Endothelial cell of hepatic sinusoid (primary cell): ENCODE measurements around the gene HIGD1B.
"Not testable (repeated sequence)": the region's sequence is repeated elsewhere in the genome, so short reads cannot be mapped to it uniquely, and the experiment has no call there.

Source experiments
- in situ Hi-C: cut with HindIII; loops from 2 replicates; pipeline ENCODE4 v1.10.0; 2017; ENCODE audit warnings: low sequenced_read_pairs

Gene HIGD1B

DNA sequence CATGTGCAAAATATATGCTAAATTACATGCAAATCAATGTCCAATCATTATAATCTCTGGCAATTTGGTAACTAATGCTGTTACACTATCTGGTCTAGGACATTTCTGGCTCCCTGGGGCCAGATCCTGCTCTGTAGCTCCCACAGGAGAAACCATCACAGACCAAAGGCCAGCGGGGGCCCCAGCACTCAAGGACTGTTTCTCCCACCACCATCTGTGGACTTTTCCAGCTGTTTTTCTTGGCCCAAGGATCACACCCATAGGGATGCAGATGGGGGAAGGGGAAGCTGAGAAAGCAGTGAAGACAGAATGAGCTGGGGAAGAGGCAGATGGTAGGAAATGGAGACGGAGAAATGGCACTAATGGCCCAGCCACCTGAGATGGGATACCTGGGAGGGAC, at the start of gene HIGD1B:
Gene HIGD1B, plus strand, starts transcription at position 298 of the 400 bp plus-strand sequence. CDS start 270 bp downstream, outside the sequence.
- in situ Hi-C loops, result no loop called here

DNA sequence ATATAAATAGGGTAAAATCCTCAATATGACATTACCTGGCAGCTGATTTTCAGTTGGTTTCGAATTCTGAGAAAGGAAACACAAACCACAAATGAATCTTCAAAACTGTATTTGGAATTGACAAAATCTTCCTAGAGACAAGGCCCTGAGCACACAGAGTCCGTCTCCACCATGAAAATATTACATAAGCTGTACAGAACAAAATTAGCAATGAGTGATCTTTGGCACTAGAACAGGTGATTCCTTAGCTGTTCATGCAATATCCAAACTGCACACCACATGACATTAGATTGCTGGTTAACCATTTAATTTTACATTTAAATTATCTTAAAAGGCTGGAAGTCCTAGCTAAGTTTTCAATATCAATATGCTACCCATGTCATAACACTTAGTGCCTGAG, 49.3 kb upstream of the HIGD1B start:
- in situ Hi-C loops, result no loop called here

DNA sequence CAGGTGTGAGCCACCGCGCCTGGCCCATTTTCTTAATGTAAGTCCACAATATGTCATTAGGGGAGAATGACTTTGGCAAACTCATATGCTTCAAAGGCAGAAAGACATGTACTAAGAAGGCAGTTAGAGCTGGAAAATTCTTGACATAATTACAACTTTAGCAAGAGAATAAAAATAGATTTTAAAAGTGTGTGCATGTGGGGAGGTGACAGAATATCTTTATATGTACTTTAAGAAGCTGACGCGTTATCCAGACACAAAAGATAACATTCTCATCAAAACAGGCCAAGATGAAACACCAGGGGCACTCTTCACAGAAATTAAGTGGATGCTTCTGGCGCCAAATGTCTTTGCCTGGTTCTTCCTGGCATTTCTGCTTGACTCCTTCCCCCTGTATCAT, 45.8 kb upstream of the HIGD1B start:
- in situ Hi-C loops, result no loop called here

DNA sequence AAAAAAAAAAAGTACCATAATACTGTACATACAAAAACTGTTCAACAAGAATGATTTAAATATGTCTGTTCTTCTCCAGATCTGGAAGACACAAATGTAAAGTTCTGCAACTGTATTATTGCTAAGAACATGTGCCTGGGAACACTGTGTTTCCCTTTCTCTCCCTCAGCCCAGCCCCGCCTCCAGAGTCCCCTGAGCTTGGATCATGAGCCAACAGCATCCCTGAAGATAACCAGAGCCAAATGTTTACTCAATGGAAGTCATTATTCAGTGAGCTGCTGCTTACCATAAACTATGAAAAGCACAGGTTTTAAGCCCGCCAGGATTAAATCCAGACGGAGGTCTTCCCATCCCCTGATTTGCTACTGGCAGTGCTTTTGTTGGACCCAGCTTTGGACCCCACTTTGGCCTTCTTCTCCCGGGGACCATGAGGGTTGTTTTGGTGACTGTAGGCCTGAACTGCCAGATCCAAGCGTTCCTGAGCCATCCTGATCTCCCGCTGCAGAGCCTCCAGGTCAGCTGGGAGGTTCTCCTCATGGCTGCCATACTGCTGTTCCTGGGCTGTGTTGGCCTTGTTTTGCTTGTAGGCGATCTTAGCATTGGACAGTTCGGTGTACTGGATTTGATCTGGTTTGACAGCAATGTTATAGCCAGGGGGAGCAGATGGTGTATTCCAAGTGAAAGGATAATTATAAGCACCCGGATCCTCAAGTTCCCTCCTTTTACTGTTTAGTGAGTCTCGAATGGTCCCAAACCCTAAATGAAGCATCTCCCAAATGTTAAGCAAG, 43.2 kb upstream of the HIGD1B start:
- in situ Hi-C loops, result no loop called here

DNA sequence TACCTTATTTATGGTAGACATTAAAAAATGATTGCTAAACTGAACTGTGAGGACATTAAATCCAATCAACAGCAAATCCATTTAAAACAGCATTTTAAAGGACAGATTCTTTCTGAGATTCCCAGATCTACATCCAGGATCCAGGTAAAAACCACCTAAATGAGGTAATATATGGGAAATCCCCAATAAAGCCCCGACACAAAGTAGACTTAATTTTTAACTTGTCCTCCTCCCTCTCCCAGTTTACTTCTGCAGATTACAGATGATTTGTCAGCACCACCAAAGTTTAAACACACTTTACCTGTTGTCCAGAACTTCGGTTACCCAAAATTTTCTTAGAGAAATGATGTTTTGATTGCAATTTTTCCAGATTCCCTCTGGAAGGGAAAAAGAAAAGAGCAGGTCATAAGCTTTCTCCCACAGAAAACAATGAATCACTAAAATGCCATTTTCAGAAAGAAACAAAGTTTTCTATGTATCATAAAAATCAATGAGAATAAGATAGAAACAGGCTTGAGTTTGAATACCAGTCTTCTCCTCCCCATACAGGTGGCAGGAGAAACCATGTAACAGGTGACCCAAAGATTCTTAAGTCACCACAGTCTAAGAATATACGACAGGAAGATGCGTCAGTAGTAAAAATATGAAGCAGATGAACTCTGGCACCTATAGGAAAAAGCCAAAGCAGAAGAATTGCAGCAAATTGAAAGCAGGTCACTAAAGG, 40.4 kb upstream of the HIGD1B start:
- in situ Hi-C loops, result no loop called here

DNA sequence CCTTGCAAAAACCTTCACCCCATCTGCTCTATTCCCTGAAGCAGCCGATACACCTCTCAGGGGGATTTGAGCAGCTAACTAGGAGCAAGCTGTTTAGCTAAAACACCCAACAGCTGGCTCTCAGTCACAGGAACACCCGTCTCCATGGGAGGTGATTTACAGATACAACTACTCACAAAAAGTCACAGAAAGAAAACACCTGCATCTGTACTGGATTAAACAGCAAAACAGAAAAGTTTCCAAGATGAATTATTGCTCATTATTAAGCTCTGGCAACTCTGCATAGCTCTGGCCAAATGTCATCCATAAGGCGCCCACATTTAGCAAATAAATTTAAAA, 39.9 kb upstream of the HIGD1B start:
- in situ Hi-C loops, result no loop called here

DNA sequence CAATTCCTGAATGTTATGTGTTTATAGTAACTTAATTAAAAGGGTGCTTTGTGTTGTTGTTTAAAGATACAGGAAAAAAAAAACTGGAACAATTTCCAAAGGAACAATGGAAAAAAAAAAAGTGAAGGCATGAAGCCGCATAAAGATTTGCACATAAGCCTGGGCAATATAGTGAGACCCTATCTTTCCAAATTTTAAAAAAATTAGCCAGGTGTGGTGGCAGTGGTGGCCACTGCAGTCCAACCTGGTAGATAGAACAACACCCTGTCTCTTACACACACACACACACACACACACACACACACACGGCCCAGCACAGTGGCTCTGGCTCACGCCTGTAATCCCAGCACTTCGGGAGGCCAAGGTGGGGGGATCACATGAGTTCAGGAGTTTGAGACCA, 39.5 kb upstream of the HIGD1B start:
- in situ Hi-C loops, result no loop called here

DNA sequence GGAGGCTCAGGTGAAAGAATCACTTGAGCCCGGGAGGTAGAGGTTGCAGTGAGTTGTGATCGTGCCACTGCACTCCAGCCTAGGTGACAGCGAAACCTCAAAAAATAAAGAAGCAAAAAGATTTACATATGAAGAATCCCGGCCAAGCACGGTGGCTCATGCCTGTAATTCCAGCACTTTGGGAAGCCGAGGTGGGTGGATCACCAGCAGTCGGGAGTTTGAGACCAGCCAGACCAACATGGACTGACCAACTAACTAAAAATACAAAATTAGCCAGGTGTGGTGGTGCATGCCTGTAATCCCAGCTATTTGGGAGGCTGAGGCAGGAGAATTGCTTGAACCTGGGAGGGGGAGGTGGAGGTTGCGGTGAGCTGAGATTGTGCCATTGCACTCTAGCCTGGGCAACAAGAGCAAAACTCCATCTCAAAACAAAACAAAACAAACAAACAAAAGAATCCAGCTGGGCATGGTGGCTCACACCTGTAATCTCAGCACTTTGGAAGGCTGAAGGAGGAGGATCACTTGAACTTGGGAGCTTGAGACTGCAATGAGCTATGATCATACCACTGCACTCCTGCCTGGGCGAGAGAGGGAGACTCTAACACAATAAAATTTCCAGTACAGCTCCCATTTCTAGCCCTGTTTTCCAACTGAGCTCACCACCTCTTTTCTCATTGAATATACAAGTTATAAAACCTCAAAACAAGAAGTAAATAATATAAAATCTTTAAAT, 38.9 kb upstream of the HIGD1B start:
- in situ Hi-C loops, result not testable (repeated sequence)

DNA sequence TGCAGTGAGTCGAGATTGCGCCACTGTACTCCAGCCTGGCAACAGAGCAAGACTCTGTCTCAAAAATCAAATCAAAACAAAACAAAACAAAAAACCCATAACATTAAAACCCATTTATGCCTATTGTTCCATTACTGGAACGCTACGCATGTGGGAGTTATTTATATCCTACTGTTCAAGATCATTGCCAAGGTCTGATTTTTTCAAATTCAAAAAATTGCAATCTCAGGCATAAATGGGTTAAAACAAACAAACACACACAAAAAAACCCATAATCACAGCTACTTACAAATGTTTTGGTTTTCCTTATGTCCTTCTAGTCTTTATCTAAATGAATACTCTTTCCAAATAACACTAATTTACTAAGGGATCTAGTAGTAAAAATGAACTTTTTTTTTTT, 35.4 kb upstream of the HIGD1B start:
- in situ Hi-C loops, result no loop called here

DNA sequence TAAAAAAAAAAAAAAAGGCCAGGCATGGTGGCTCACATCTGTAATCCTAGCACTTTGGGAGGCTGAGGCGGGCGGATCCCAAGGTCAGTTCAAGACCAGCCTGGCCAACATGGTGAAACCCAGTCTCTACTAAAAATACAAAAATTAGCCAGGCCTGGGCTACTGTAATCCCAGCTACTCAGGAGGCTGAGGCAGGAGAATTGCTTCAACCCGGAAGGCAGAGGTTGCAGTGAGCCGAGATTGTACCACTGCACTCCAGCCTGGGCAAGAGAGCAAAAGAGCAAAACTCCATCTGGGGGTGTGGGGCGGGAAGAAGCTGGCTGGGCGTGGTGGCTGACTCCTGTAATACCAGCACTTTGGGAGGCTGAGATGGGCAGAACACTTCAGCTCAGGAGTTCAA, 29.2 kb upstream of the HIGD1B start:
- in situ Hi-C loops, result not testable (repeated sequence)

DNA sequence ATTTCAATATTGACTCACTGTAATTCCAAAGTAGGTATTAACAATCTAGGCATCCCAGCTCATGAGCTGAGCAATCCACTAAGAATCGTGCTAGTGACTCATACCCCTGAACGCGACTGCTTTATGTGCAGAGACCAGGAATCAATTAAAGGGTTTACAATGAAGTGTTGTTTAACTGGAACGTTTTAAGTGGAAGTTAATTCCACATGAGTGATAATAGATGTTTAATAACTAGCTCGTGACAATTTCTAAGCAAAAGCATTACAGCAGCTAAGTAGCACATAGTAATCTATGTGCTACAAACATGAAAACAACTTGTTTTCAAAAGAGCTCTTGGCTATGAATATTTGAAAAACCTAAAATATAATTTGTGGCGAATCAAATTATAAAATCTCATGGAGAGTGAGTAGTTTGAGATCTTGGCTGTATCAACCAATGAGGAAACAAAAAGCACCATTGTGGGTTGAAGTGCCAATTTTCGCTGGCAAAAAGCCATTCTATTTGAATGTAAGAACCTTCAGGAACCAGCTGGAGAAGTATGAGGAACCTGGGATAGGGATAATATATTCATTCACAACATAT, 27.0 kb upstream of the HIGD1B start:
- in situ Hi-C loops, result no loop called here

DNA sequence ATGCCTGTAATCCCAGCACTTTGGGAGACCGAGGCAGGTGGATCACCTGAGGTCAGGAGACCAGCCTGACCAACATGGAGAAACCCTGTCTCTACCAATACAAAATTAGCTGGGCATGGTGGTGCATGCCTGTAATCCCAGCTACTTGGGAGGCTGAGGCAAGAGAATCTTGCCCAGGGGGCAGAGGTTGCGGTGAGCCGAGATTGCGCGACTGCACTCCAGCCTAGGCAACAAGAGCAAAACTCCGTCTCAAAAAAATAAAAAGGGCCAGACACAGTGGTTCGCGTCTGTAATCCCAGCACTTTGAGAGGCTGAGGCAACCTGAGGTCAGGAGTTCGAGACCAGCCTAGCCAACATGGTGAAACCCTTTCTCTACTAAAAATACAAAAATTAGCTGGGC, 22.4 kb upstream of the HIGD1B start:
- in situ Hi-C loops, result not testable (repeated sequence)

DNA sequence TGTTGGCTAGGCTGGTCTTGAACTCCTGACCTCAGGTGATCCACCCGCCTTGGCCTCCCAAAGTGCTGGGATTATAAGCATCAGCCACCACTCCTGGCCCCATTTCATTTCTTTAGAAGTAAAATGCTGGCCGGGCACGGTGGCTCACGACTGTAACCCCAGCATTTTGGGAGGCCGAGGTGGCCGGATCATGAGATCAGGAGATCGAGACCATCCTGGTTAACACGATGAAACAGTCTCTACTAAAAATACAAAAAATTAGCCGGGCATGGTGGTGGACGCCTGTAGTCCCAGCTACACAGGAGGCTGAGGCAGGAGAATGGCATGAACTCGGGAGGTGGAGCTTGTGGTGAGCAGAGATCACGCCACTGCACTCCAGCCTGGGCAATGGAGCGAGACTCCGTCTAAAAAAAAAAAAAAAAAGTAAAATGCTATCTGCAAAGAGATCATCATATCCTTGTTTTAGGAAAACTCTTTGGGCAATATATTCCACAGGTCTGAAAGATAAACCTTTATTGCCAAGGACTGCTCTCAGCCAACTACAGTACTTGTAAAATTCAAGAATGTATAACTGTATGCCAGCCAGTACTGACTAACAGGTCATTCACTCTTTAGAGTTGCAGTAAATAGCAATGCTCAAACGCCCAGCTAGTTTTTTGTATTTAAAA, 21.4 kb upstream of the HIGD1B start:
- in situ Hi-C loops, result no loop called here

DNA sequence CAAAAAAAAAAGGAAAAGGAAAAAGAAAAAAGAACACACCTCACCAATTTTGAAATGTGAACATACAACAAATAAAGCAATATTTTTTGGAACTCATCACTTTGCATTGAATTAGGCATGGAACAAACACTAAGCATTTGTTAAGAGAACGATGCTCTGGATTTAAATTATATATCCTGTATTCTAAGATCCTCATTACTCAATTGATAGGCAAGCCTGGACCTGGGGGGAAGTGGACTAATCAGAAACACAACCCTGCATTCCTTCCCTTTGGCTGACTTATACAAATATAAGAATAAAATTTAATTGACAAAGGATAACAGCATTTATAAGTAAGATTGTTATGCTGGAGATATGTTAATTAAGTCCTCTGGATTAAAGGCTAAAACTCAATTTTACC, 19.8 kb upstream of the HIGD1B start:
- in situ Hi-C loops, result no loop called here

DNA sequence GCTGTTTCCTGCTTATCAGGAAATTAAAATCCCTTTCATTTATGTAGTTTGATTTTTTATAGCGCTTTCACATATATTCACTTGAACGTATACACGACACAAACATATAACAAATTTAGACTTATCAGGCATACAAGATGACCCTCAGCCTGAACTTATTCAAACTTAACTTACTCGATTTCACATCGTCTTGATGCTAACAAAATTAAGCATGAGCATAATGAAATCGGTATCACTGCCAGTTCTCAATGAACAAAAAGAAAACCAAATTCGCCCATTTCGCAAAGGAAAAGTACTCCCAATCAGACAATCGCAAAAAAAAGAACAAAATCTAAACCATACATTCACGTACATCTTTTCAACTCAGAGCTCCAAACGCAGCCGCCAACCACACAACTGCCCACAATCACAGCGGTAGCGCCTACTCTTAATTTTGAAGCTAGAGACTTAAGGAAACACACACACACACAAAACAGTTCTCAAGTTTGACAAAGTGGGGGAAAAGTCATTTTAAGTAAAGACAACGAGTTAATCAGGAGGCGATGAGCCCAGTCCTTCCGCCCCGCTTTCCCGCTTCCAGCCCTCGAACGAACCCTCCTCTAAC, 18.7 kb upstream of the HIGD1B start:
- in situ Hi-C loops, result no loop called here

DNA sequence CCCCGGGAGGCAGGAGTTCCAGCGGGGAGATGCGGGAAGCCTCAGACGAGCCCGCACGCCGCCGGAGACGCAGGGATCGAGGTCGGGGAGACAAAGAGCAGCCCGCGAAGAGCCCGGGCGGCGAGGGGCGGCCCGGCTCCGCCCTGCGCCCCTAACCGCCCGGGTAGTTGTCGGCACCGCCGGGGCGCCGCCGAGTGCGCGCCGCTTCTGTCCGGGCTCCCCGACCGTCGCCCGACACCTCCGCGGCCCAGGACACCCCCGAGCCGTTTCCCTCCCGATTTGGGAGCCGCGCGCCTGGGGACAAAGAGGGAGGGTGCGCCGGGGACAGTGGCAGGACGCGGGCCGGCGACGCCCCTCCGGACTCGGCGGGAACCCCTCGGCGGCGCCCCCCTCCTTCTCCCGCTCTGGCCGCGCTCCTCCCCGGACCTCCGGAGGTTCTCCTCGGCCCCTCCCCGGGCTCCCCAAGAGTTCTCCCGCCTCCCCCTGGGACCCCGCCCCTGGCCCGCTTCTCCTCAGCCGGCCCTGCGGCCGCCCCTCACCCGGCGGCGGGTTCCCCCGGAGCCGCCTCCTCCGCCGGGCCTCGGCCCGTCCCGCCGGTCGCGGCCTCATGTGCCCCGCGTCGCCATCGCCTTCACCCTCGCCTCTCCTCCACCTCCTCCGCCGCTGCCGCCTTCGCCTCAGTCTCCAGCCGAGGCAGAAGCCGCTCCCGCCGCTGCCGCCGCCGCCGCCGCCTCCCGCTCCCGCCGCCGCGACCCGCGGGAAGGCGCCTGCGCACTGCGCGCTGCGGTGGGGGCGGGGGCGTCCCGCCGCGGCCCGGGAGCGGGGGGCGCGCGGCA, 17.9 kb upstream of the HIGD1B start, which contains the start of gene GJC1:
Gene GJC1, minus strand, starts transcription at position 765 of the 836 bp plus-strand sequence. CDS start 24,470 bp downstream, outside the sequence.
- in situ Hi-C loops, result no loop called here

DNA sequence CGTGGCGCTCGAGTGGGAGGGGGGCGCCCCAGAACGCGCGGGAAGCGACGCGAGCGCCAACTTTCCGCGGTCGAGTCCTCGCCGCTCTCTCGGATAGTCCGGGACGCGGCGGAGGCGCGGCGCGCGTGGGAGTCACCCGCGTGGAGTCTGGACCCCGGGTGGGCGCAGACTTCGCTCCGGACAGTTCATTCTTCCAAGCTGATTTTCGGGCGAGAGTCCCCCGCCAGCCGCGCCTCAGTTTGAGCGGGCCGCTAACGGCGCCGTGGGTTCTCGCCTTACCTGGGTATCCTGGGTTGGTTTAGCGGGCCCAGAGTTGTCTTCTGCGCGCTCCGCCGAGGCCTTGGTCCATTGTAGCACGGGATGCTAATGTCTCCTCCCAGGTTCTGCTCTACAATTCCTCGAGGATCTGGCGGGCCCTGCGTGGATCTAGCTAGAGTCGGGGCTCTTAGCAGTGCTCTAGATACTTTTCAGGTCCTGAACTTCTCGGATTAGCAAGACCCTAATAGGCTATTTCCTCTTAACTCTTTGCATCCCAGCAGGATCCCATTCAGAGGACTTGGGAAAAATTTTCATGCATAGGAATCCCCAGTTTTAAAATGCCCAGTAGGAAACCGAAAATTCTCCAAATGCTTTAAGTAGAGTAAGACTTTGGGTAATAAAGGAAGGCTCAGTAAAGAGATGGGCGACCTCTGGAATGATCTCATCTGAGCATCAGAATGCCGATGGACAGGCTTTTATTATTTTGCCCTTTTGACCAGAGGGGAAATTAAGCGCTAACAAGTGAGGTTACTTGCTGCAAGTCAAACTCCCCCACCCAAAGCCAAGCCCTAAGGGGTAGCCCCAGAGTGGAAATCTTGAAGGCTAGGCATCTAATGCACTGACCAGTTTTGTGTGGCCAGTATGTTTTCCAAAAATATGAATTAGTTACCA, 17.1 kb upstream of the HIGD1B start:
- in situ Hi-C loops, result no loop called here

DNA sequence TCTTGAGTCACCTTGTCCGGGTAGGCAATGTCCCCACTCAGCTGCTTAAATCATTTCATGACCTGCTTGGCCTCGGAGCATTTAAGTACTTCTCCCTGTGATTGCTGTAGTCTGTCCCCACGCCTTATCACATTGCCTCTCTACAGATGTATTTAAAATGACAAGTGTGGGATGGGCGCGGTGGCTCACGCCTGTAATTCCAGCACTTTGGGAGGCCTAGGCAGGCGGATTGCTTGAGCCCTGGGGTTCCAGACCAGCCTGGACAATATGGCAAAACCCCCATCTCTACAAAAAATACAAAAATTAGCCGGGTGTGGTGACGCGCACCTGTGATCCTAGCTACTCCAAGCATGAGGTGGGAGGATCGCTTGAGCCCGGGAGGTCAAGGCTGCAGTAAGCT, 16.3 kb upstream of the HIGD1B start:
- in situ Hi-C loops, result no loop called here
